HCT116 (cell line): Measurements from ENCODE around the gene ZNF446. TPM values are rescaled to one million over a fixed set of nuclear protein-coding genes. Genes with fewer than 3 reads are reported as not detected.
"Not testable (repeated sequence)": the region's sequence is repeated elsewhere in the genome, so short reads cannot be mapped to it uniquely, and the experiment has no call there.

Experiments
- ATAC-seq: fragments of 200-7000 bp; cut with Tn5 transposase; 2 replicates; pipeline ENCODE4 v1.9.1; 2020; ENCODE audit warnings: mild to moderate bottlenecking, moderate library complexity
- BruUV-seq: library from RNA; stranded (reverse); fragments of 400-500 nt; replicated peaks from 2 replicates; lab custom pipeline; 2021; lab: Mats Ljungman, UMichigan
- CTCF ChIA-PET: fragments of 300-600 bp; sonication (Branson Sonifier 250); formaldehyde crosslinking; loops from one replicate; lab custom pipeline; 2021; ENCODE audit warnings: antibody characterized with exemption; lab: Charles Lee
- POLR2A ChIA-PET: fragments of 300-600, 350-600 bp; sonication (Branson Sonifier 250); formaldehyde crosslinking; loops from one replicate; lab custom pipeline; 2021; ENCODE audit warnings: antibody characterized with exemption; lab: Charles Lee
- RAD21 ChIA-PET, 2 experiments: fragments of 300-600 bp; sonication (Branson Sonifier 250); formaldehyde crosslinking; loops; one replicate each; lab custom pipeline; 2023; ENCODE audit warnings: low total read pairs in 2 of 2; ENCODE audit not compliant: uncharacterized antibody in 2 of 2, unreplicated experiment in 2 of 2, low non-redundant PET in 1 of 2; lab: Charles Lee
- DNase-seq: peaks from one replicate; pipeline ENCODE4 v3.0.0-alpha.2; 2010; ENCODE audit warnings: low read depth, low spot score
- H2AFZ ChIP-seq: fragments of 200-600 bp; shearing (Covaris generic), sonication (generic); 2 replicates; pipeline ENCODE4 v1.6.1; 2017; ENCODE audit warnings: low read depth, mixed run types, mixed read lengths, antibody characterized with exemption, low read length; ENCODE audit not compliant: poor library complexity, severe bottlenecking
- H3K27ac ChIP-seq: 2 replicates; pipeline ENCODE4 v1.5.1; 2012; ENCODE audit warnings: low read depth, low read length
- H3K27me3 ChIP-seq: fragments of 200-600 bp; sonication (generic); 2 replicates; pipeline ENCODE4 v1.6.1; 2016; ENCODE audit warnings: mixed run types, low read length, mixed read lengths; ENCODE audit not compliant: insufficient read depth
- H3K36me3 ChIP-seq, 2 experiments: fragments of 200-500 bp in 1 of 2; fragments of 200-600 bp in 1 of 2; sonication (Bioruptor generic) in 1 of 2; sonication (generic) in 1 of 2; 2 replicates each; pipeline versions ENCODE4 v1.5.1 to v1.6.1; 2014 to 2016; ENCODE audit warnings: low read length in 2 of 2, inconsistent platforms in 1 of 2, mixed read lengths in 1 of 2, mixed run types in 1 of 2; ENCODE audit not compliant: insufficient read depth in 2 of 2, control insufficient read depth in 1 of 2
- H3K4me1 ChIP-seq, 2 experiments: fragments of 200-600 bp in 1 of 2; sonication (generic) in 1 of 2; 2 replicates each; pipeline versions ENCODE4 v1.5.1 to v1.6.1; 2012 to 2017; ENCODE audit warnings: low read length in 2 of 2, inconsistent platforms in 1 of 2, mild to moderate bottlenecking in 1 of 2, mixed read lengths in 1 of 2, mixed run types in 1 of 2, moderate library complexity in 1 of 2; ENCODE audit not compliant: insufficient read depth in 2 of 2, control insufficient read depth in 1 of 2
- H3K4me2 ChIP-seq: fragments of 200-600 bp; sonication (generic); 2 replicates; pipeline ENCODE4 v1.6.1; 2017; ENCODE audit warnings: mixed run types, low read length, mixed read lengths
- H3K4me3 ChIP-seq, 2 experiments: fragments of 200-600 bp in 1 of 2; sonication (generic) in 1 of 2; replicated peaks in 1 of 2; 2 replicates each; pipeline ENCODE4 v1.5.1; 2011 to 2016; ENCODE audit warnings: low read length in 2 of 2, control low read depth in 1 of 2, low read depth in 1 of 2, mild to moderate bottlenecking in 1 of 2, mixed read lengths in 1 of 2, mixed run types in 1 of 2
- H3K79me2 ChIP-seq: fragments of 200-600 bp; sonication (generic); 2 replicates; pipeline ENCODE4 v1.6.1; 2017; ENCODE audit warnings: mild to moderate bottlenecking, mixed run types, low read length, moderate library complexity, mixed read lengths; ENCODE audit not compliant: insufficient read depth
- H3K9ac ChIP-seq: fragments of 200-600 bp; sonication (generic); 2 replicates; pipeline ENCODE4 v1.6.1; 2016; ENCODE audit warnings: low read length, mixed read lengths
- H3K9me2 ChIP-seq: fragments of 200-600 bp; sonication (generic), shearing (Covaris generic); 2 replicates; pipeline ENCODE4 v1.6.1; 2017; ENCODE audit warnings: mixed run types, mild to moderate bottlenecking, moderate library complexity; ENCODE audit not compliant: insufficient read depth
- H3K9me3 ChIP-seq, 2 experiments: fragments of 200-500 bp in 1 of 2; fragments of 200-600 bp in 1 of 2; sonication (Bioruptor generic) in 1 of 2; sonication (generic) in 1 of 2; 2 replicates each; pipeline ENCODE4 v1.6.1; 2014 to 2017; ENCODE audit warnings: low read length in 2 of 2, mixed read lengths in 2 of 2, inconsistent platforms in 1 of 2, low read depth in 1 of 2, mild to moderate bottlenecking in 1 of 2, mixed run types in 1 of 2, moderate library complexity in 1 of 2; ENCODE audit not compliant: control insufficient read depth in 1 of 2, insufficient read depth in 1 of 2
- H4K20me1 ChIP-seq: fragments of 200-600 bp; sonication (generic), shearing (Covaris generic); 2 replicates; pipeline ENCODE4 v1.6.1; 2017; ENCODE audit warnings: mixed run types, mild to moderate bottlenecking, moderate library complexity; ENCODE audit not compliant: insufficient read depth
- ELF1 ChIP-seq: IDR thresholded peaks from 2 replicates; pipeline ENCODE4 v1.6.1; 2012; ENCODE audit warnings: low read depth, borderline replicate concordance
- EZH2 ChIP-seq: fragments of 200-600 bp; sonication (generic); IDR thresholded peaks from 2 replicates; pipeline ENCODE4 v1.6.1; 2017; ENCODE audit warnings: antibody characterized with exemption, mixed run types
- MAX ChIP-seq: IDR thresholded peaks from 2 replicates; pipeline ENCODE4 v1.6.1; 2012
- POLR2A ChIP-seq: IDR thresholded peaks from 2 replicates; pipeline ENCODE4 v1.7.0; 2011; ENCODE audit warnings: borderline replicate concordance; ENCODE audit not compliant: insufficient read depth, insufficient read length; ENCODE audit errors: extremely low read depth
- POLR2AphosphoS5 ChIP-seq: IDR thresholded peaks from 2 replicates; pipeline ENCODE4 v1.6.1; 2011; ENCODE audit warnings: mild to moderate bottlenecking, low read depth, low read length, moderate library complexity
- REST ChIP-seq: IDR thresholded peaks from 2 replicates; pipeline ENCODE4 v1.6.1; 2012; ENCODE audit warnings: low read depth
- SIN3A ChIP-seq: IDR thresholded peaks from 2 replicates; pipeline ENCODE4 v1.6.1; 2012; ENCODE audit warnings: low read depth
- TCF7L2 ChIP-seq: IDR thresholded peaks from 2 replicates; pipeline ENCODE4 v1.7.0; 2011; ENCODE audit warnings: borderline replicate concordance, inconsistent platforms; ENCODE audit not compliant: insufficient read depth, insufficient read length; ENCODE audit errors: extremely low read depth
- intact Hi-C: fragments of 100-400 bp; cut with micrococcal nuclease; formaldehyde crosslinking; loops from 2 replicates; pipeline ENCODE4 v1.10.0; 2022
- total RNA-seq: library from RNA; stranded (reverse); gene quantifications from one replicate; pipeline ENCODE4 v1.2.1, GENCODE V29; 2021; ENCODE audit not compliant: unreplicated experiment

Gene ZNF446
- total RNA-seq, 1 experiment from 2014 or later: 6.5 TPM

DNA sequence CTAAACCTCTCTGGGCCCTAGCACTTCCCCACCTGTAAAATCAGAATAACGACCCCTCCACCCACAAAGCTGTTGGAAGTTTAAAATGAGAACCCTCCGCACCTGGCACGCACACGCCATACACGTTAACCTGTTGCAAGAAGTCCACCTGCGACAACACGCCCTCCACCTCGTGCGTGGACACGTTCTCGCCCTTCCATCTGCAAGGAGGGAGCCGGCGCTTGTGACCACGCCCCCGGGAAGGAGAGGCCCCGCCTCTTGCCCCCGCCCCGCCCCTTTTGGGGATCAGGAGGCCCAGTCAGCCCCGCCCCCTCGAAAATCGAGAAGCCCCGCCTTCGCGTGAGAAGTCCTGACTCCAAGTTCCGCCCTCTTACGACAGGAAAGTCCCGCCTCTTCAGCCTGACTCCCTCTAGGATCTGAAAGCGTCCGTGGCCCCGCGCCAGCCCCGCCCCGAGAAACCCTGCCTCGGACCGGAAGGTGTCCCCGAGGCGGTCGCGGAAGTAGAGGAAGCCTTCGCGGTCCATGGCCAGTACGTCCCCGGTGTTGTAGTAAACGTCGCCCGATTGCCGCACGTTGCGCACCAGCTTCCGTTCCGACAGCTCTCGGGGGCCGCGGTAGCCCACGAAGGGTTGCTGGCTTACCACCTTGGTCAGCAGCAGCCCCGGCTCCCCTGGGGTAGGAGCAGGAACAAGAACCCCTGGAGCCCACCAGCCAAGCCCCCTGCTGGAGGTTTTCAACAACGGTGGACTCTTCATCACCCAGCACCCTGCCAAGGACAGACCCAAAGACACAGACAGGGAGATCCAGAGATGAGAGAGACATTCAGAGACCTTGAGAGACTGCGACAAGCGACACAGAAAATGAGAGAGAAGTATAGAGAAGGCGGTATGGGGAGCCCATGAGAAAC lies 23.1 kb downstream of the ZNF446 start (continued):
- TF ChIP-seq ELF1: peak; percentile 74; the same call in 1 of the 2 replicates
- TF ChIP-seq MAX: peak; percentile 90
- peak; percentile 80 for TF ChIP-seq POLR2AphosphoS5
- TF ChIP-seq POLR2A: peak; percentile 55
- TF ChIP-seq TCF7L2: peak; percentile 60

DNA sequence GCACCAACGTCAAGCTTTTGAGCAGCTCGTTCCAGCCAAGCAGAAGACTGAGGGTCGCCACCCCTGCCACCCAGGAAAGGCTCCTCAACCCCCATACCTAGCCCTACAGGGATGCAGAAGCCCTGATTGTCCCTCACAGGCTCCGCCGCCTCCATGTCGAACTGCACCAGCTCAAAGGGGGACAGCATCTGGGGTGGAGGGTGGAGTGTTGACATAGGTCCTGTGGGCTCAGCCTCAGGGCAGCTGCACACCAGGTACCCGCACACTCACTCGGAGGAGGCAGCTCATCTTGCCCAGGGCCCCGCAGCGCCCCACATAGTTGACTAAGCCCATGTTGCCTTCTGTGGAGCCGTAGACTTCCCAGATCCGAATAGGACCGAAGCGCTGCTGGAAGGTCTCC lies 24.1 kb downstream of the ZNF446 start:
- H3K79me2 ChIP-seq: peaks cover 17% of the 10 kb centered on the region
- H3K9me3 ChIP-seq: no peaks in the 10 kb centered on the region
- peak overlapping the region; percentile 62 to 83 for H3K4me3 ChIP-seq
- TF ChIP-seq REST: no peak
- TF ChIP-seq ELF1: no peak
- TF ChIP-seq SIN3A: no peak
- no peak for TF ChIP-seq EZH2
- TF ChIP-seq, all 23 proteins: peak for 0
- no TSS peak for BruUV-seq
- ATAC-seq (no peak), DNase-seq (no peak)
- Histone ChIP-seq H3K9ac (no peak overlapping the region), H3K27me3 (no peaks in the 10 kb centered on the region), H3K27ac (peak overlapping the region; percentile 82; the same call in 1 of the 2 replicates), H4K20me1 (no peaks in the 10 kb centered on the region), H3K4me1 (peaks cover 10 to 22% of the 10 kb centered on the region in 2 experiments; a peak in 3 of 4 replicates), H3K9me2 (no peaks in the 10 kb centered on the region), H2AFZ (no peak overlapping the region), H3K36me3 (no peaks in the 10 kb centered on the region), H3K4me2 (peak overlapping the region; percentile 88)
- intact Hi-C loops: no loop called here
- CTCF ChIA-PET: interaction anchor here (1.9 kb wide), 1 partner anchor 14 kb away, joined by 6 read pairs; no protein-coding TSS in a partner anchor
- RAD21 ChIA-PET: no interaction called here
- POLR2A ChIA-PET: interaction anchor here (1.4 to 1.5 kb wide), 2 partner anchors 14 to 20 kb away, joined by 3 to 7 read pairs; partner anchors contain the start of gene ZBTB45

- ATAC-seq, H3K36me3 ChIP-seq, H3K9me3 ChIP-seq, H3K9ac ChIP-seq, POLR2A ChIA-PET, BruUV-seq, H3K4me2 ChIP-seq, H3K79me2 ChIP-seq, H3K4me3 ChIP-seq, H3K27ac ChIP-seq, H4K20me1 ChIP-seq, intact Hi-C loops, H3K9me2 ChIP-seq, RAD21 ChIA-PET, DNase-seq, H2AFZ ChIP-seq, H3K4me1 ChIP-seq, H3K27me3 ChIP-seq: not testable (repeated sequence)
- CTCF ChIA-PET: interaction anchor here (1.1 kb wide), 1 partner anchor 12 kb away, joined by 3 read pairs; the partner anchor contains the start of gene ZBTB45
Observed at GRCh38 chr19:58507602-58508223, 31.6 kb downstream of the ZNF446 start.
